Progenitor cell of endocrine pancreas (in vitro differentiated cells): ENCODE measurements around the gene MEFV. TPM values are rescaled to one million over a fixed set of nuclear protein-coding genes. Genes with fewer than 3 reads are reported as not detected.

Experiments used
- DNase-seq: peaks from one replicate; pipeline ENCODE4 v3.0.0; 2021; ENCODE audit warnings: low spot score; ENCODE audit not compliant: unreplicated experiment
- H3K27ac Mint-ChIP-seq: 2 replicates; pipeline ENCODE4 v1.8.0; 2021; ENCODE audit warnings: mild to moderate bottlenecking, moderate library complexity, mixed read lengths
- H3K27me3 Mint-ChIP-seq: 2 replicates; pipeline ENCODE4 v1.8.0; 2021; ENCODE audit warnings: mixed read lengths
- H3K36me3 Mint-ChIP-seq: 2 replicates; pipeline ENCODE4 v1.8.0; 2022; ENCODE audit warnings: mixed read lengths; ENCODE audit not compliant: insufficient read depth
- H3K4me1 Mint-ChIP-seq: 2 replicates; pipeline ENCODE4 v1.8.0; 2021; ENCODE audit warnings: low read depth, mixed read lengths
- H3K4me3 Mint-ChIP-seq: 2 replicates; pipeline ENCODE4 v1.8.0; 2021; ENCODE audit warnings: low read depth, mild to moderate bottlenecking, moderate library complexity, mixed read lengths
- H3K9me3 Mint-ChIP-seq: 2 replicates; pipeline ENCODE4 v1.8.0; 2021; ENCODE audit warnings: low read depth, mixed read lengths
- total RNA-seq: library from RNA; stranded (reverse); gene quantifications from 2 replicates; pipeline ENCODE4 v1.2.1, GENCODE V29; 2021
- TF ChIP-seq, protein P1 (sequence below): fragments of 200-600 bp; sonication (generic); IDR thresholded peaks from one replicate; pipeline ENCODE4 v1.5.0; 2021; ENCODE audit warnings: antibody characterized with exemption, mild to moderate bottlenecking; ENCODE audit not compliant: unreplicated experiment

Gene MEFV
- total RNA-seq, 1 donor from 2014 or later: not detected

DNA sequence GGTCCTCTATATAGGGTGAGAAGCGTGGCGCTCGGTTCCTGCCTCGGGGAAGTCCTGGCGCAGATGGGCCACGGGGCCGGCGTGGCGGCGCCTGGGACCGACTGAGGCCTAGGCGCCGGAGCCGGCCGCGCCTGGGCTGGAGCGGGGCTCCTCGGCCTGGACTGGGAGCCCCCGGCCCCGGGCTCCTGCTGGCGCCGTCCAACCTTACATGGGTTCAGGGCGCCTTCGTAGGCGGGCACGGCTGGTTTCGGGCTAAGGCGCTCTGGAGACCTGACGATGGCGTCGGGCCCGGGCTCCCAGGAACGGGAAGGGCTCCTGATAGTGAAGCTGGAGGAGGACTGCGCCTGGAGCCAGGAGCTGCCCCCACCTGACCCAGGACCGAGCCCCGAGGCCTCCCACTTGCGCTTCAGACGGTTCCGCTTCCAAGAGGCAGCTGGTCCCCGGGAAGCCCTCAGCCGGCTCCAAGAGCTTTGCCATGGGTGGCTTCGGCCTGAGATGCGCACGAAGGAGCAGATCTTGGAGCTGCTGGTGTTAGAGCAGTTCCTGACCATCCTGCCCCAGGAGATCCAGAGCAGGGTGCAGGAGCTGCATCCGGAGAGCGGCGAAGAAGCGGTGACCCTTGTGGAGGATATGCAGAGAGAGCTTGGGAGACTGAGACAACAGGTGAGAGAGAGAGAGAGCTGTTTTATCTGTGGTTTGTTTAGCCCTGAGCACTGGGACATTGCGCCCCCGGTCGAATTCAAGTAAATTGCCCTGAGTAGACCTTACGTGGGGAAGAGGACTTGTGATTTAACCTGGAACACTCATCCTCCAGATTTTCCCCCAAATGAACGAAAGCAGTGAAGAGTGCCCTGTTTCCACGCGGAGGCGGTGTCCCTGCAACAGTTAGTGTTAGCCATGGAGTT is 27.4 kb upstream of the MEFV start:
- peaks cover 47% of the 10 kb centered on the region for H3K36me3 Mint-ChIP-seq
- TF ChIP-seq, protein P1, sequence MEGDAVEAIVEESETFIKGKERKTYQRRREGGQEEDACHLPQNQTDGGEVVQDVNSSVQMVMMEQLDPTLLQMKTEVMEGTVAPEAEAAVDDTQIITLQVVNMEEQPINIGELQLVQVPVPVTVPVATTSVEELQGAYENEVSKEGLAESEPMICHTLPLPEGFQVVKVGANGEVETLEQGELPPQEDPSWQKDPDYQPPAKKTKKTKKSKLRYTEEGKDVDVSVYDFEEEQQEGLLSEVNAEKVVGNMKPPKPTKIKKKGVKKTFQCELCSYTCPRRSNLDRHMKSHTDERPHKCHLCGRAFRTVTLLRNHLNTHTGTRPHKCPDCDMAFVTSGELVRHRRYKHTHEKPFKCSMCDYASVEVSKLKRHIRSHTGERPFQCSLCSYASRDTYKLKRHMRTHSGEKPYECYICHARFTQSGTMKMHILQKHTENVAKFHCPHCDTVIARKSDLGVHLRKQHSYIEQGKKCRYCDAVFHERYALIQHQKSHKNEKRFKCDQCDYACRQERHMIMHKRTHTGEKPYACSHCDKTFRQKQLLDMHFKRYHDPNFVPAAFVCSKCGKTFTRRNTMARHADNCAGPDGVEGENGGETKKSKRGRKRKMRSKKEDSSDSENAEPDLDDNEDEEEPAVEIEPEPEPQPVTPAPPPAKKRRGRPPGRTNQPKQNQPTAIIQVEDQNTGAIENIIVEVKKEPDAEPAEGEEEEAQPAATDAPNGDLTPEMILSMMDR: no peak
- peaks cover 14% of the 10 kb centered on the region for H3K9me3 Mint-ChIP-seq
- DNase-seq: peak; percentile 9
- H3K27me3 Mint-ChIP-seq: no peaks in the 10 kb centered on the region
- H3K27ac Mint-ChIP-seq: peak overlapping the region; percentile 99
- peaks cover 12% of the 10 kb centered on the region for H3K4me1 Mint-ChIP-seq
- H3K4me3 Mint-ChIP-seq: peak overlapping the region; percentile 96

- Mint-ChIP-seq H3K27ac (peak within 1 kb of the TSS; percentile 99), H3K4me1 (peaks cover 12% of the 10 kb centered on the region), H3K27me3 (peaks cover 5% of the 10 kb centered on the region), H3K4me3 (peak within 1 kb of the TSS; percentile 96), H3K9me3 (peaks cover 10% of the 10 kb centered on the region), H3K36me3 (peaks cover 39% of the 10 kb centered on the region)
- TF ChIP-seq, protein P1: no peak
- DNase-seq: peak; percentile 82
Measured at GRCh38 chr16:3282730-3283542, 26.5 kb upstream of the MEFV start, which contains the start of gene ZNF263. Gene ZNF263, plus strand, starts transcription at chr16:3283491. Its CDS starts 328 bp downstream, at chr16:3283819.

GRCh38 chr16:3282103-3282729 is 25.8 kb upstream of the MEFV start:
- H3K9me3 Mint-ChIP-seq: peaks cover 6% of the 10 kb centered on the region
- H3K4me1 Mint-ChIP-seq: peaks cover 12% of the 10 kb centered on the region
- TF ChIP-seq, protein P1: no peak
- DNase-seq: peak; percentile 43
- H3K4me3 Mint-ChIP-seq: peak overlapping the region; percentile 96
- H3K36me3 Mint-ChIP-seq: peaks cover 32% of the 10 kb centered on the region
- peaks cover 12% of the 10 kb centered on the region for H3K27me3 Mint-ChIP-seq
- peak overlapping the region; percentile 99 for H3K27ac Mint-ChIP-seq

DNA sequence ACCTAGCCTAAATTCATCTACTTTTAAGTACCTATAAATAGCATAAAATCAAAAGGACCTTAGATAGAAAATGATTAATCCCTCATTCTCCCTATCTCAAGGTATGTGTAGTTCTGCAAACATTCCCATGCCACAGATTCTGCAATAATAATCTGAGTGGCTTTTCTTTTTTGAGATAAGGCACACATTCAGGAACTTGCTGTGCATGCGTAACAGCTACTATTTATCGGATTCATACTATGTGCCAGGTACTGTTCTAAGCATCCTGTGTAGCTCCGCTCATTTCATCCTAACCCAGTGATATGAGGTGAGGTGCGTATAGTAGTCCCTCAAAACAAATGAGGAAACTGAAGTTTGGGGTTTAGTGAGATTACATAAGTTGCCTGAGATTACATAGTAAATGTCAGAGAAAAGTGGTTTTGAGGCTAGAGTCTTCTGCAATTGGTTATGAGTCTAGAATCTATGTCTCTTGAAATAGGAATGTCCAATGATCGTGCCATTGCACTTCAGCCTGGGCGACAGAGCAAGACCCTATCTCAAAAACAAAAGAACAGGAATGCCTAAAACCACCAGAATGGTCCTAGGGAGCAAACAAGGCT is 24.9 kb upstream of the MEFV start:
- Mint-ChIP-seq H3K4me3 (peak overlapping the region; percentile 96), H3K27ac (peak overlapping the region; percentile 99), H3K36me3 (peaks cover 24% of the 10 kb centered on the region), H3K9me3 (peaks cover 3% of the 10 kb centered on the region), H3K4me1 (peaks cover 12% of the 10 kb centered on the region), H3K27me3 (peaks cover 21% of the 10 kb centered on the region)
- TF ChIP-seq, protein P1: no peak
- DNase-seq: no peak
